ENCODE measurements around the gene ZDHHC14.

Gene ZDHHC14

GRCh38 chr6:157554747-157555146, 173.8 kb downstream of the ZDHHC14 start:
- TF ChIP-seq GABPA (IDR thresholded peaks at IDR 0.05; ENCODE audit: low read depth) (no peak), SPI1 (IDR thresholded peaks at IDR 0.05; ENCODE audit: borderline replicate concordance, low read depth) (no peak), POLR2AphosphoS5 (IDR thresholded peaks at IDR 0.05; ENCODE audit: low read depth) (no peak), CTCF (IDR thresholded peaks at IDR 0.05; ENCODE audit: insufficient read depth, low read length) (no peak)
- TF ChIP-seq, protein P1, sequence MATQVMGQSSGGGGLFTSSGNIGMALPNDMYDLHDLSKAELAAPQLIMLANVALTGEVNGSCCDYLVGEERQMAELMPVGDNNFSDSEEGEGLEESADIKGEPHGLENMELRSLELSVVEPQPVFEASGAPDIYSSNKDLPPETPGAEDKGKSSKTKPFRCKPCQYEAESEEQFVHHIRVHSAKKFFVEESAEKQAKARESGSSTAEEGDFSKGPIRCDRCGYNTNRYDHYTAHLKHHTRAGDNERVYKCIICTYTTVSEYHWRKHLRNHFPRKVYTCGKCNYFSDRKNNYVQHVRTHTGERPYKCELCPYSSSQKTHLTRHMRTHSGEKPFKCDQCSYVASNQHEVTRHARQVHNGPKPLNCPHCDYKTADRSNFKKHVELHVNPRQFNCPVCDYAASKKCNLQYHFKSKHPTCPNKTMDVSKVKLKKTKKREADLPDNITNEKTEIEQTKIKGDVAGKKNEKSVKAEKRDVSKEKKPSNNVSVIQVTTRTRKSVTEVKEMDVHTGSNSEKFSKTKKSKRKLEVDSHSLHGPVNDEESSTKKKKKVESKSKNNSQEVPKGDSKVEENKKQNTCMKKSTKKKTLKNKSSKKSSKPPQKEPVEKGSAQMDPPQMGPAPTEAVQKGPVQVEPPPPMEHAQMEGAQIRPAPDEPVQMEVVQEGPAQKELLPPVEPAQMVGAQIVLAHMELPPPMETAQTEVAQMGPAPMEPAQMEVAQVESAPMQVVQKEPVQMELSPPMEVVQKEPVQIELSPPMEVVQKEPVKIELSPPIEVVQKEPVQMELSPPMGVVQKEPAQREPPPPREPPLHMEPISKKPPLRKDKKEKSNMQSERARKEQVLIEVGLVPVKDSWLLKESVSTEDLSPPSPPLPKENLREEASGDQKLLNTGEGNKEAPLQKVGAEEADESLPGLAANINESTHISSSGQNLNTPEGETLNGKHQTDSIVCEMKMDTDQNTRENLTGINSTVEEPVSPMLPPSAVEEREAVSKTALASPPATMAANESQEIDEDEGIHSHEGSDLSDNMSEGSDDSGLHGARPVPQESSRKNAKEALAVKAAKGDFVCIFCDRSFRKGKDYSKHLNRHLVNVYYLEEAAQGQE (IDR thresholded peaks at IDR 0.05; ENCODE audit: insufficient replicate concordance, low read depth): no peak
- no peak overlapping the region for H3K4me3 ChIP-seq (replicated peaks; ENCODE audit: insufficient read depth, low read length)
- H3K27me3 ChIP-seq (ENCODE audit: insufficient read depth, poor library complexity, severe bottlenecking): no peaks in the 10 kb centered on the region
- H3K27ac ChIP-seq (replicated peaks): no peak overlapping the region
- no peak for DNase-seq (ENCODE audit: low read depth in 1 of 2, low spot score in 1 of 2)

GRCh38 chr6:157555455-157556143, 174.6 kb downstream of the ZDHHC14 start:
- H3K4me3 ChIP-seq (replicated peaks; ENCODE audit: insufficient read depth, low read length): no peak overlapping the region
- no peak overlapping the region for H3K27ac ChIP-seq (replicated peaks)
- DNase-seq (ENCODE audit: low read depth in 1 of 2, low spot score in 1 of 2): no peak
- TF ChIP-seq, protein P1 (IDR thresholded peaks at IDR 0.05; ENCODE audit: insufficient replicate concordance, low read depth): no peak
- TF ChIP-seq POLR2AphosphoS5 (IDR thresholded peaks at IDR 0.05; ENCODE audit: low read depth): no peak
- TF ChIP-seq SPI1 (IDR thresholded peaks at IDR 0.05; ENCODE audit: borderline replicate concordance, low read depth): no peak
- no peak for TF ChIP-seq GABPA (IDR thresholded peaks at IDR 0.05; ENCODE audit: low read depth)
- TF ChIP-seq CTCF (IDR thresholded peaks at IDR 0.05; ENCODE audit: insufficient read depth, low read length): no peak
- no peaks in the 10 kb centered on the region for H3K27me3 ChIP-seq (ENCODE audit: insufficient read depth, poor library complexity, severe bottlenecking)

GRCh38 chr6:157556144-157556645, 175.2 kb downstream of the ZDHHC14 start:
- DNase-seq (ENCODE audit: low read depth in 1 of 2, low spot score in 1 of 2): no peak
- Histone ChIP-seq H3K4me3 (replicated peaks; ENCODE audit: insufficient read depth, low read length) (no peak overlapping the region), H3K27me3 (ENCODE audit: insufficient read depth, poor library complexity, severe bottlenecking) (no peaks in the 10 kb centered on the region), H3K27ac (replicated peaks) (no peak overlapping the region)
- TF ChIP-seq, protein P1 (IDR thresholded peaks at IDR 0.05; ENCODE audit: insufficient replicate concordance, low read depth): no peak
- TF ChIP-seq SPI1 (IDR thresholded peaks at IDR 0.05; ENCODE audit: borderline replicate concordance, low read depth) (no peak), GABPA (IDR thresholded peaks at IDR 0.05; ENCODE audit: low read depth) (no peak), CTCF (IDR thresholded peaks at IDR 0.05; ENCODE audit: insufficient read depth, low read length) (no peak), POLR2AphosphoS5 (IDR thresholded peaks at IDR 0.05; ENCODE audit: low read depth) (no peak)
